Measurements from ENCODE around the gene SLC35B3.
"Not testable (repeated sequence)": the region's sequence is repeated elsewhere in the genome, so short reads cannot be mapped to it uniquely, and the experiment has no call there.

The SLC35B3 gene

DNA sequence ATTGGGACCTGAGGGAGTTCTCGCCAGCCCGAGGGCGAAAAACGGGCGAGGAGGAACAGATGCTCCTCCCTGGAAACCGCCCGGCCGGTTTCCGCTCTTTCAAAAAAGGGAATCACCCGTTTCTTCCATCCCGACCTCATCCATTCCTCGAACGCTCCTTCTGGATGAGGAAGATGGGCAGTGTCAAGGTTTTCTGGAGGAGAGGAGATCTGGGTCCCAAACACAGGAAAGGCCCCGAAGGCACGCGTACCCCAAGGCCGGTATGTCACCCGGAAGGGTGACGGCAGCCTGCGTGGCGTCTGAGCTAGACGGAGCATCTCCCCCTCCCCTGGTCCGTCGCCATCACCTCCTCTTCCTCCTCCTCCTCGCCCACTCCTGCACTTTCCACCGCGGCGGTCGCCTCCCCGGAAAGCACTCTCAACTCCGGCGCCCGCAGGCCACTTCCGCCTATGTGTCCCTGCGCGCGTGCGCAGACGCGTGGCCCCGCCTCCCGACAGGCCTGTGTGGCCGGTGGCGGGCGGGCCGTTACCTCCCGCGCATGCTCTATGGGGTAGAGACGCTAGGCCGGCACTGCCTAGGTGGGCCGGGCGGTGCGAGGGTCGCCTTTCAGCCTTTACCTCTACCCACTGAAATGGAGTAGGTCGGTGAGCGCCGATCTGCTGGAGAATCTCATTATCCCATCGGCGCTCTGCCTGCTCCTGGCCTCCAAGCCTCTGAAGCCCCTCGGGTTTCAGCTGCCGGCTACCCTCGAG lies at the start of gene SLC35B3:
SLC35B3 (minus strand) TSS at position 453 of the 752 bp plus-strand sequence.
- DNase-seq: peak; percentile 98 to 99

DNA sequence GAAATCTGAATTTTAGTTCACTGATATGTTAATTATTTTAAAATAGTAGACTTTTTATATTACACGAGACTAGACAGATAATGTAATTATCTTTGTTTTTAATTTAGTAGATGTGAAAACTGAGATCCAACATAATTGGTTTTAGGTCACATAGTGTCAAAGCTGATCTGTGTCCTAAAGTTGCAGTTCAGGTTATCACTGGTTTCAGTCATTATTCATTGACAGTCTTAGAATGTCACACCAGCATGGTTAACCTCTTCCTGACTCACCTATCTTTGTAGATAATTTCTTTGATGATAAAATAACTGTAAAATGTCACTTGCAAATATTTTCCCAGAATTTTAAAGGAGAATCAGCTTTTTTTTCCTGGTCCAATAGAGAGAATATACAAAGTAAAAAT lies 48.3 kb upstream of the SLC35B3 start:
- DNase-seq: no peak

DNA sequence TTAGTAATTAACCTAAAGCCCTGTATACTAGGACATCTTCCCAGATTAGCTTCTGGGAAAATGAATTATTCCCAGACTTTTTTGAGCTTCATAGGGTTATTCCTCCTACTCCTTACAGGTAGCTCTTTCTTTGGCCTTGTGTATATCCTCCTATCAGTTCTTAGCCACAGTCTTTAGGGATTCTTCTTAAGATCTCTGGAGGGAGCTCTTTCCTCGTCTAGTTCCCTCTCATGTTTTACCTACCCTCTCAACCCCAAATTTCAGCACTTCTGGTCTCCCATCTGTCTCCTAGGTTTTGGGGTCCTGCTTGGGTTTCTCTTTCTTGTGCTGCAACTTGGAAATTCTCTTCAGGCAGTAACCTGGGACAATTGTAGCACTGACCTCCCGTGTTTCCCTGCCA lies 46.4 kb upstream of the SLC35B3 start:
- DNase-seq: no peak

DNA sequence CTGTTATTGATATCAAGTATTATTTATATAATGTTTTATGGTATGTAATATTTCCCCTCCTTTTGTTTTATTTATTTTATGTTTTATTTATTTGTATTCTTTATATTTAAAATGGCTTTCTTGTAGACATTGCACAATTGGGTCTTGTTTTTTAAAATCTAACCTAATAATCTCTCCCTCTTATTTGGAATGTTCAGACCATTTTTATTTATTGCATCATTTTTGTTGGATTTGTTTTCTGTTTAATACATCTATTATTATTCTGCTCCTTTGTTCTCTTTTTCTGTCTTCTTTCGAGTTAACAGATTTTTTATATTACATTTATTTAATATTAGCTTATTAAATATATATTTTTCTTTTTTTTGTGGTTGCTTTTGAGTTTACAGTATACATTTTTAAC lies 43.1 kb upstream of the SLC35B3 start:
- no peak for DNase-seq

DNA sequence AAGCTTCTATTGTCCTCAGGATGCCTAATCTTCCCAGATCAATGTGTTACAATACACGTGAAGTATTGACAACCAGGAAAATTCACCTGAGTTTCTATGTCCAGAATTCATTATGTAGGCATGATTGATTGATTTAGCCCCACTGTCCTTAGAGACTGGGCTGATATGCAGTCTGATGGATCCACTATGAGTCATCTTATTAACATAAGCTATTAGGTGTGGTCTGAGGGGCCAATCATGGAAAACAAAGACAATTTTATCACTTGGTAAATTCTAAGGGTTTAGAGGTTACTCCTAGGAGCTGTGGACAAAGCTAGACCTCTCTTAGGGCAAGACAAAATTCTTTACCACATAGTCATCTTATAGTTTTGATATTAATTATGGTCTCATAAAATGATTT lies 41.3 kb upstream of the SLC35B3 start:
- DNase-seq: no peak

DNA sequence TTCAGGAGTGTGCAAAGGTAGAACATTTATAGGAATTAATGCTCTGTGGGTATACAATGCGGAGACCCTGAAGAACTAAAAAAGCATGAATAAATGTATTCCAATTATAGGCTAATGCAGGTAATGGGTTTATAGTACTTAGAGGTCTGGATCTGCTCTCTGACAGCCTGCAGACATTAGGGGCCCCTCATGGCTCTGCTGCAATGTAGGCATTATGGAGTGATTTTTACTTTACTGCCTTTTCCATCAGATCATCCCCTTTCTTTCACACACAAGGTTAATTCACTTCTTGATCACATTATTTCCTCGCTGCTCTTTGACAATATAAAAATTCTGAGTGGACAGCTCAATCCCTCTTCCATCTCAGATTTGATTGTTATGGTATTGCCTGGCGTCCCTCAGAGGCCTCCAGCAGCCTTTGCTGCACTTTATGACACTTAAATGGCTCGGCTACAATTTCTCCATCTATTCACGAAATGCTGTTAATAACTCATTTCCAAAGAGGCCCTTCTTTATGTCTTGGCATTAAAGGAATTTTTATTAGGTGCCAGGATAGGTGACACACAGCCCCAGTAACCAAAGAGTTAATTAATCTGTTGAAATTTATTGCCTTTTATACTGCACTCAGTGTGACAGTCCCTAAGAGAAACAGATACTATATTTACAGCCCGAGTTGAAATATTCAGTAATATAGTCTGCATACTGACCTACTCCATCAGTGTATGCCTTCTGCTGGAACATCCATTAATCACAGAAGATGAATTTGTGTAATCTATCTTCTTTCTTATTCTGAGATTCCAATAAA lies 33.4 kb upstream of the SLC35B3 start:
- DNase-seq: no peak

DNA sequence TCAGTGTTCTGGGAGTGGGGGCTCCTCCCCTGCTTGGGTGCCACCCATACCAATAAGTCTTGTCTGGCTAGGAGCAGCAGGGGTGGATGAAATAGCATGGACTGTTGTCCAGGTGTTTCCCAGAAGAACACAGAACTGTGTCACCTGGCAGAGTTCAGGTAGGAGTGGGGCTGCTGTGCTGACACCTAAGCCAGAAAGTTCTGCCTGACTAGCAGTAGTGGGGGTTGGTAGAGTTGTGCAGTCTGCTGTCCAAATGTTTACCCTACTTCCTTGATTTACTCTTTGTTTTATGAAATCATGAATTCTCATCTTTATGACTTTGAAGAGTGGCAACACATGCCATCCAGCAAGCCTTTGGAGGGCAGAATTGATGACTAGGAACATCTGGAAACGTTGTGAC lies 27.3 kb upstream of the SLC35B3 start:
- no peak for DNase-seq

DNA sequence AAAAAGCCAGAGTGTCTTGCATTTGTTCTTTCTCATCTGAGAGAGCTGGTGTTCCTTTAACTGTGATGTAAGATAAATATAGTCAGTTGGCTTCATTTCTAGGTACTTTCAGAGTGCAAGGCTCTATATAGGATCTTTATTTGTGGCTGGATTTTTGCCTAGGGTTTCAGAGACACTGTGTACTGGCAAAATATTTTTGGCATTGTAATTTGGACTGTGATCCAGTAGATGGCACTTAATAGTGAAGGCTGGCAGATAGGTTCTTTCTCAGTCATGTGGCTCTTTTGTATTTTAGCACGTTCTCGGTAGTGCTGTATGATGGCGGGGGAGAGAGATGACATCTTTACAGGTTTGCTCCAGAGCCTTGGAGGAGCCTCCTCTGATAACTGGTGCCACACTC lies 26.8 kb upstream of the SLC35B3 start:
- DNase-seq: no peak

DNA sequence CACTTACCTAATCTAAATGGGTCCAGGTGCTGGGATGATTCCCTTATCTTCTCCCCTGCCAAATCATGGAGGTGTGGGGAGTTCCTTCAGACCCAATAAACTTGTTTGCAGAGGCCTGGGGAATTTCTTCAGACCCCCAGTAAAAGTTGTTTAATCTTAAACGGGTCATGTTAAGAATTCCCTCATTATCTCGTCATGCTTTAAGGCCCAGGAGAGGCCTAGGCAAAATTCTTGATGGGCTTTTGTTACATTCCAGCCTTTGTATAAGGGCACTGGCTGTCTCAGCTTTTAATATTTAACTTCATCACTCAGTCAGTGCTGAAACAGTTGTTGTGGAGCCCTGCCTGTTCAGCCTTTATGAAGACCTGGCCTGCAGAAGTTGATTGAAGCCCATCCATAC lies 11.0 kb upstream of the SLC35B3 start:
- no peak for DNase-seq

DNA sequence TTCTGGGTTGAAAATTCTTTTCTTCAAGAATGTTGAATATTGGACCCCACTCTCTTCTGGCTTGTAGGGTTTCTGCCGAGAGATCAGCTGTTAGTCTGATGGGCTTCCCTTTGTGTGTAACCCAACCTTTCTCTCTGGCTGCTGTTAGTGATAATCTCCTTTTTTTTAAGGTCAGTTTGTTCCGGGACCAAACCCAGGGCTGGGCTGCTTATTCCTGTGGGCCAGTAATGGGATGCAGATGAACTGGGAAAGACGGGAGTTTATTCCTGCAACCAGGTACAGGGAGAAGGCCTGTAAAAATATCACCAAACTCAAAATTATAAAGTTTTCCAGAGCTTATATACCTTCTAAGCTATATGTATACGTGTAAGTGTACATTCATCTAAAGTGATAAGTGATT lies 10.6 kb upstream of the SLC35B3 start:
- DNase-seq: not testable (repeated sequence)

DNA sequence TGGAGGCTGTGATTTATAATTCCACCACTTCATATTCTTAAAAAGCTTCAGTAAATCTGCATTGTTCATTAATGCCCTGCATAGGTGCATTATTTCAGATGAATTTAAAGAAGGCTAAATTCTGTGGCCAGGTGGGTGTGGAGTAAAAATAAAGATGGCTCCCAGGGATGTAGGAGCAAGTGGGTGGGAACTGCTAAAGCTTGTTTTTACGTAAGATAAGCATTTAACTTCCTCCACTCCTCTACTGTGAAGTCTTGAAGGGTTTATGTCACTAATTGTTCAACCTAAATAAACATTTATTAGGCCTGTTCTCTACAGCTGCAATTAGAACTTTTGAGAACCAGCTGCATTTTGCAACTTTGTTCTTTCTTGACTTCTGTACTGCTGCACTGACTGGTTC lies 6.8 kb upstream of the SLC35B3 start:
- no peak for DNase-seq

DNA sequence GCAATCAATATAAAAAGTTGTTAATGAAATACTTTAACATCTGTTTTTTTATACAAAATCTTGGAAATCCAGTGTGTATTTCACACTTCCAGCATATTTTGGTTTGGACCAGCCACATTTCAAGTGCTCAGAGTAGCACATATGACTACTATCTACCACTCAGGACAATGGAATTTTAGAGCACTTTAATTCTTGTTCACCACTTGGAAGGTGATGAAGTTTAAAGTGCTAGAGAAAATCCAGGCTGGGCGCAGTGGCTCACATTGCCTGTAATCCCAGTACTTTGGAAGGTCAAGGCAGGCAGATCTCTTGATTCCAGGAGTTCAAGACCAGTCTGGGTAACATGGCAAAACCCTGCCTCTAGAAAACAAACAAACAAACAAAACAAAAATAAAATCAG lies 6.1 kb upstream of the SLC35B3 start:
- DNase-seq: no peak

DNA sequence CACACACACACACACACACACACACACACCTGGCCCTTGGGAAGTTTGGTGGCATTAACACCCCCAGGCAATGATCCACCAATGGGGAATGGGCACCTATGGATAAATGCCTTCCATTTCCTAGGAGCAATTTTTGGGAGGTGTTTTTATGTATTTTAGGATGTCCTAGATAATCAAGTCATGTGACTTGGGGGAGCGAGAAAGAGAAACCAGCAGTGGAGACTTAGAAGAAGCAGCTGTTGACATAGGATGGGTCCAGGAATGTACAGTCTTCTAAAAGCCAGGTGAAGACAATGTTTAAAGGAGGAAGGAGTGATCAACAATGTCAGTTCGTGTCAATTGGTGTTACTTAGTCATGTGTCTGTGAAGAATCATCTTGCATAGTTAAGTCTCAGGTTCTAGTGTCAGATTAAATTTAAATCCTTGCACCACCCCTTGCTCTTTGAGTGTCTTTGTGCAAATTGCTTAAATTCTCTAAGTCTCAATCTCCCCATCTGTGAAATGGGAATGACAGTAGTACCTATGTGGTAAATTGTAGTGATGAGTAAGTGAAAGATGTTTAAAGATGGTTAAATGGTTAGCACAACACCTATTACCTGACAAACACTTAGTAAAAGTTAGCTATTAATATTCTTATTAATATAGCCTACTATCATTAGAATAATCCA lies 4.4 kb upstream of the SLC35B3 start:
- no peak for DNase-seq

DNA sequence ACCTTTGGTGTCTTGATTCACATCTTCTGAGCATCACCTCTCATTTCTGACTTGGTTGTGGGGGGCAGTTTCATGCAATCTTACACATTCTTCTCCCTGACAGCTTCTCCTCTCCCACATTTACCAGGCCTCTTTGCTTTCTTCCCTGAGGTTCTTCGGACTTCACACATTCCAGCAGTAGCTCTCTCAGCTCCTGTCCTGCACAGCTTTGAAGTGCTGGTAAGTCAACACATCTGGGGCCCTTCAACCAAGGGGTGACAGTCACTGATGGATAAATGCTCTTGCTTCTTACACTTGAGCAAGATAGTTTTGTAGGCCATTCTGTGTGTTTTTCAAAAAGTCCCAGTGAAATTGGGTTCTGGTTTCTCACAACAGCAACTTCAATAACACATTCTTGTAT lies 2.5 kb upstream of the SLC35B3 start:
- DNase-seq: no peak

DNA sequence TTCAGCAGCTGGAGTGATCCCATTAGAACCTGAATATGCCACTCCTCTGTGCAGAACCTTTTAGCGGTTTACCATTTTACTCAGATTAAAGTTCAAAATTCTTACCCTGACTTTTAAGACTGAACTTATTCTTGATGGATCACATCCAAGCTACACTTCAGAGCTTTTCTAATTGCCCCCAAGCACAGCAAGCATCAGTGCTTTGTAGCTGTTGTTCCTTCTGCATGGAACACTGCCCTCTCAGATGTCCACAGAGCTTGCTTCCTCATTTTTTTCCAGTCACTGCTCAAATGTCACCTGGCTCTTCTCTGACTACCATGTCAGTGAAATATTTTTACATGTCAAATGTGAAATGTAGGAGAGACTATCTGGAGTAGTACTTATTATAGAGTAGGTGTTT lies 1.6 kb upstream of the SLC35B3 start:
- DNase-seq: no peak

DNA sequence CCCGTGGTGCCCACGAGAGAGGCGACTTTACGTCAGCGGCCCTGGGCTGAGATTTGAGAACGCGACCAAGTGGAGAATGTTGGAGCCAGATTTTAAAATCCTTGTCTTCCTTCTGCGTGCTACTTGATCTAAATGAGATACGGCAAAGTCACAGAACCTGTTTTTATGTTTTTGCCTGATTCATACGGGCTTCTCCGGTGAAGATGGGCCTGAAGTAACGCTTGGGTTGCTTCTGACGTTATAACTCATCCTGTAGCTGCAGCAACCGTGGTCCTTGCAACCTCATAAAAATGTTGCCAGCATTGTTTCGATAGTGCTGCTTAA lies 462 bp upstream of the SLC35B3 start:
- DNase-seq: no peak

DNA sequence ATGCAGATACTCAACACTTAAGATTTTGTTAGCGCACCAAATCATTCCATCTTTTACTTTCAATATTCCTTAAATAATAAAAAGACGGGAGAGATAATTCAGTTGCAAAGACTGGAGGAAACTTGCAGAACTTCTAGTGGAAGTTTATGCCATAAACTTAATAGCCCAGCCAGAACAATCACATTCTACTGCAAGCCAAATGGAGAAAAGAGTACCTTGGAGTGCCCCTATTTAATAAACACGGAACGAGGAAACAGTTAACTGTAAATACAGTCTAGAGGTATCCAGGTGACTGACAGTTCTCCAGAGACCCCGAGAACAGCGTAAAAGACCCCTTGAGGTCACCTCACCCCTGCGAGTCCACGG lies 635 bp downstream of the SLC35B3 start:
- no peak for DNase-seq

DNA sequence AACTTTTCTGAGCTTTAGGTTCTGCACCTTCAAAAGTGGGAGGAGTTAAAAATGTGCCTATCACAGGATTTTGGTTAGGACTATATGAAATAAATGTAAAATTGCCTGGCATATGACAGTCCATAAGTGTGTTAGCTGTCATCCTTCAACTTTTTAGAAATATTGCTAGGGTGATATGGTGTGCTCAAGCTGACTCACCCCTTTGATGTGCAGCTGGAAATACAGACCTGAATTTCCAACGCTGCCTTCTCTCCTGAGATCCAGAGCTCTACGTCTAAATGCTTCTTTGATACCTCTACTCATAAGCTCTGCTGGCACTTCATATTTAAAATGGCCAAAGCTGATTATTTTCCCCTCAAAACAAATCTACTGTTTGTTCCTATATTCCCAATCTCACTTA lies 2.7 kb downstream of the SLC35B3 start:
- DNase-seq: no peak

DNA sequence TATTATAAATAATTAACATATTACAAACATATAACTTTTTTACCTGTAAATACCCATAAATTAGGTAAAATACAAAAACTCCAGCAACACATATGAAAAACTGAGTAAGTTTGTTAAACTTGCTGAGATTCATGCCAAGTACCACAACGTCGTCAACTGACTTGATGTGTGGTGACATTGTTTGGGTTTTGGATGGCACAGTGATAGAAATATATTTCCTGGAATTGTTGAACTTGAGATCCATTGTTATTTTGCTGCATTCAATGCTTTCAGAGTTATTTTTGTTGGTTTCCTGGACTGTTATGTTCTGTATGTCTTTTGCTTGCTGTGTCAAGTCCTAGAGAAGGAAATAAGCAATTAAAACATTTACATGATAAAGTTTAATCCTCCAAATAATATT lies 5.5 kb downstream of the SLC35B3 start:
- DNase-seq: no peak

DNA sequence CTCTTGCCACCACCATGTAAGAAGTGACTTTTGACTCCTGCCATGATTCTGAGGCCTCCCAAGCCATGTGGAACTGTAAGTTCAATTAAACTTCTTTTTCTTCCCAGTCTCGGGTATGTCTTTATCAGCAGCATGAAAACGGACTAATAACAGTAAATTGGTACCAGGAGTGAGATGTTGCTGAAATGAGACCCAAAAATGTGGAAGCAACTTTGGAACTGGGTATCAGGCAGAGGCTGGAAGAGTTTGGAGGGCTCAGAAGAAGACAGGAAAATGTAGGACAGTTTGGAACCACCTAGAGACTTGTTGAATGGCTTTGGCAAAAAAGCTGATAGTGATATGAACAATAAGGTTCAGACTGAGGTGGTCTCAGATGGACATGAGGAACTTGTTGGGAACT lies 8.8 kb downstream of the SLC35B3 start:
- not testable (repeated sequence) for DNase-seq

DNA sequence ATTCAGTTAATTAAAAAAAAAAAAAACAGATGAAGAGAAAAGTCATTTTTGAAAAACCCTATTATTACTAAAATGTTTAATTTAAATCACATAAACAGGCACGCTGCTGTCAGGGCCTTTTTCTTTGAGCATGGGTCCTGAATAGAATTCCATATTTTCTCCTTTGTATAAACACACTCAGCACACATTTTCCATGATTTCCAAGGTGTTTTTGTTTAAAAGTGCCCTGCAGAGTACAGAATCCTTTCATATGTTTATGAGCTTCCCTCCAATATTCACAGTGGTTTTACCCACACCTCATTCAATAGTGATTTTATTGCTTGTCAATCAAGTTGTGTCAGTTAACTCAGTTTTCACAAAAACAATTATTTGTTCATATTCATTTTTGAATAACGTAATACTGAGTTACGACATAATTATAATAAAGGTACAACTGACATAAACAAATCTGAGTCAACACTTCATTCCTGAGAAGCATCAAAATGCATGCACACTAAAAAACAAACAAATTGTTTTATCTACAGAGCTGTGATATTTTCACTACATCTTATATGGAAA lies 15.2 kb downstream of the SLC35B3 start:
- DNase-seq: no peak

DNA sequence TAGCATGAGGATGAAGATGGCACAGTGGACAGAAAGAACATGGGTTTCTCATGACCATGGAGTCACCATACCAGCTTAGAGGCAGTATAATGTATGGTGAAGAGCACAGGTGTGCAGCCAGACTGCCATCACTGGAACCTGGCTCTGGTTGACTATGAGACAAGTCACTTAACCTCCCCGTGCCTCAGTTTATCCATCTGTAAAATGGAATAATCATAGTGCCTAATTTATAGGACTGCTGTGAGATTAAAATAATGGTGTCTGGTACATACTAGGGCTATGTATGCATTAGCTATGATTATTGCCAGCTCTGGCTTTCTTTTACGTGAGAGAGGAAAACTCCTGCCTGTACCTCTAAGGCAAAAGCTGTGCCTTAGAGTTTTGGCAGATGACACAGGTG lies 19.4 kb downstream of the SLC35B3 start:
- DNase-seq: no peak

DNA sequence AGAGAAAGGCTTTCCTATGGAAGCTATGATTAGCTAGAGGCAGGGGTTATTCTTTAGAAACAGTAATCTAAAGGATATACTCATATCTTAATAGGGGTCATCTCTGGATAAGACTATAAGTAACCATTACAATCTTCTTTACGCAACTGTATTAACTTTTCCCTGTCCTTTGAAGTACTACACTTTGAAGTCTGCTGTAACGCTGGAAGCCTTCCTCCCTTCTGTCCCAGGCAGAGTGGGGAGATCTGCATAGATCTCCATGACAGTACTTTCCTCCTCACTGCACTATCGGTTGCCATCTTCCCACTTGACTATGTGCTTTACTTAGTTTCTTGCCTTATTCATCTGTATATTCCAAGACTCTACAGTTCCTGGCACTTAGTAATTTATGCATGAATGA lies 20.1 kb downstream of the SLC35B3 start:
- no peak for DNase-seq

DNA sequence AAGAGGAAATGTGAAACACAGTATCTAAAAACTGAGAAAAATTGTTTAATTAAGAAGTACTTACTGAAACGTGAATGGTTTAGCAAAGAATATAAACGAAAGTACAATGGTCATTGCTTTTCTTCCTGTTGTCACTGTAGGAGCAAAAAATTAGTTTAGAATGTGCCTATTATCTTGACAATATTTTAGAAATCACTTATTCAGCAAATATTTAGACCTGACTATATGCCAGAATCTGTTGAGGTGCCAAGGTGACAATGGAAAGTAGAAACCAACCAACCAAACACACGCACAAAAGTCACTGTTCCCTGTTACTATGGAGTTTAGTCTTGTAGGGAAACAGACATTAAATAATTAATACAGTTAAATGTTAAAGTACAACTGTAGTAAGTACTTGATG lies 20.5 kb downstream of the SLC35B3 start:
- DNase-seq: no peak

Measured in stimulated activated CD4-positive, alpha-beta T cell treated with anti-CD3 and anti-CD28 coated beads, Interleukin-4, amount 100 ng/mL, for 4 hours (primary cell).